ENCODE measurements around the gene DAP. TPM values are rescaled to one million over a fixed set of nuclear protein-coding genes. Genes with fewer than 3 reads are reported as not detected.
"Not testable (repeated sequence)": the region's sequence is repeated elsewhere in the genome, so short reads cannot be mapped to it uniquely, and the experiment has no call there.

DAP gene
- total RNA-seq, 1 donor from 2014 or later: 71.1 TPM

- DNase-seq (ENCODE audit: low spot score): no peak
Measured at GRCh38 chr5:10658265-10658664, 102.8 kb downstream of the DAP start.

GRCh38 chr5:10655972-10656830, 104.8 kb downstream of the DAP start:
- peak; percentile 65 for DNase-seq (ENCODE audit: low spot score)

GRCh38 chr5:10655161-10655971, 105.7 kb downstream of the DAP start:
- DNase-seq (ENCODE audit: low spot score): peak; percentile 67

- DNase-seq (ENCODE audit: low spot score): peak; percentile 47
Measured at GRCh38 chr5:10654566-10654965, 106.5 kb downstream of the DAP start.

- peak; percentile 76 for DNase-seq (ENCODE audit: low spot score)
Measured at GRCh38 chr5:10653751-10654400, 107.2 kb downstream of the DAP start.

GRCh38 chr5:10653043-10653442, 108.0 kb downstream of the DAP start:
- DNase-seq (ENCODE audit: low spot score): peak; percentile 71

GRCh38 chr5:10652606-10653005, 108.4 kb downstream of the DAP start:
- DNase-seq (ENCODE audit: low spot score): peak; percentile 37

GRCh38 chr5:10652151-10652550, 108.9 kb downstream of the DAP start:
- peak; percentile 83 for DNase-seq (ENCODE audit: low spot score)

- DNase-seq (ENCODE audit: low spot score): peak; percentile 82
Measured at GRCh38 chr5:10649666-10650380, 111.2 kb downstream of the DAP start.

GRCh38 chr5:10648806-10649665, 112.0 kb downstream of the DAP start:
- DNase-seq (ENCODE audit: low spot score): peak; percentile 86

GRCh38 chr5:10647640-10648039, 113.4 kb downstream of the DAP start:
- DNase-seq (ENCODE audit: low spot score): no peak

GRCh38 chr5:10645671-10646070, 115.4 kb downstream of the DAP start:
- DNase-seq (ENCODE audit: low spot score): peak; percentile 35

GRCh38 chr5:10645146-10645545, 115.9 kb downstream of the DAP start:
- DNase-seq (ENCODE audit: low spot score): peak; percentile 45

- DNase-seq (ENCODE audit: low spot score): no peak
Measured at GRCh38 chr5:10644192-10644591, 116.8 kb downstream of the DAP start.

GRCh38 chr5:10642367-10642766, 118.7 kb downstream of the DAP start:
- peak; percentile 53 for DNase-seq (ENCODE audit: low spot score)

- no peak for DNase-seq (ENCODE audit: low spot score)
Measured at GRCh38 chr5:10639846-10640368, 121.1 kb downstream of the DAP start.

- DNase-seq (ENCODE audit: low spot score): not testable (repeated sequence)
Measured at GRCh38 chr5:10638723-10639122, 122.3 kb downstream of the DAP start.

GRCh38 chr5:10637944-10638343, 123.1 kb downstream of the DAP start:
- peak; percentile 59 for DNase-seq (ENCODE audit: low spot score)

- peak; percentile 80 for DNase-seq (ENCODE audit: low spot score)
Measured at GRCh38 chr5:10636363-10637142, 124.5 kb downstream of the DAP start.

Measured in mesenteric fat pad (tissue), 1 donor.